GM23338 (cell line): ENCODE measurements around the gene S100A16.

Experiments
- CREB1 ChIP-seq: fragments of 250-450 bp; sonication (Bioruptor Pico); IDR thresholded peaks from 2 replicates; pipeline ENCODE4 v1.5.0; 2020; ENCODE audit warnings: low read depth, mild to moderate bottlenecking, moderate library complexity
- CTCF ChIP-seq, 2 experiments: fragments of 200-600 bp in 1 of 2; sonication (generic) in 1 of 2; conservative IDR thresholded peaks; 2 replicates each; pipeline versions ENCODE4 v1.5.1 to v1.6.1; 2016 to 2017; ENCODE audit warnings: antibody characterized with exemption in 2 of 2, low read depth in 2 of 2, mild to moderate bottlenecking in 2 of 2, moderate library complexity in 1 of 2
- ETS1 ChIP-seq: IDR thresholded peaks from 2 replicates; pipeline ENCODE4 v1.6.1; 2016; ENCODE audit warnings: antibody characterized with exemption
- EZH2 ChIP-seq: fragments of 200-600 bp; sonication (generic); IDR thresholded peaks from one replicate; pipeline ENCODE4 v1.8.0; 2017; ENCODE audit warnings: antibody characterized with exemption, mild to moderate bottlenecking, low read depth; ENCODE audit not compliant: unreplicated experiment
- EZH2phosphoT487 ChIP-seq: fragments of 200-600 bp; sonication (generic); IDR thresholded peaks from one replicate; pipeline ENCODE4 v1.8.1; 2018; ENCODE audit warnings: antibody characterized with exemption; ENCODE audit not compliant: unreplicated experiment
- JUNB ChIP-seq: IDR thresholded peaks from one replicate; pipeline ENCODE4 v1.6.1; 2016; ENCODE audit warnings: antibody characterized with exemption; ENCODE audit not compliant: unreplicated experiment
- NANOG ChIP-seq: IDR thresholded peaks from 2 replicates; pipeline ENCODE4 v1.6.1; 2016; ENCODE audit warnings: antibody characterized with exemption, borderline replicate concordance
- POLR2AphosphoS5 ChIP-seq: IDR thresholded peaks from 2 replicates; pipeline ENCODE4 v1.6.1; 2016; ENCODE audit warnings: antibody characterized with exemption, low read depth
- REST ChIP-seq: IDR thresholded peaks from one replicate; pipeline ENCODE4 v1.6.1; 2018; ENCODE audit warnings: antibody characterized with exemption; ENCODE audit not compliant: unreplicated experiment
- STAT1 ChIP-seq: IDR thresholded peaks from one replicate; pipeline ENCODE4 v1.6.1; 2016; ENCODE audit warnings: antibody characterized with exemption; ENCODE audit not compliant: unreplicated experiment
- ZNF114 ChIP-seq: fragments of 250-450 bp; sonication (Bioruptor Pico); IDR thresholded peaks from 2 replicates; pipeline ENCODE4 v1.5.0; 2020; ENCODE audit warnings: mild to moderate bottlenecking, moderate library complexity
- ZNF331 ChIP-seq: fragments of 250-450 bp; sonication (Bioruptor Pico); IDR thresholded peaks from 2 replicates; pipeline ENCODE4 v1.5.0; 2020; ENCODE audit warnings: low read depth, mild to moderate bottlenecking, moderate library complexity
- ZNF462 ChIP-seq: fragments of 250-450 bp; sonication (Bioruptor Pico); IDR thresholded peaks from 2 replicates; pipeline ENCODE4 v1.5.0; 2020; ENCODE audit warnings: mild to moderate bottlenecking, moderate library complexity

- TF ChIP-seq EZH2, result no peak
- peak; percentile 22; the same call in 1 of the 2 replicates for TF ChIP-seq POLR2AphosphoS5
- no peak for TF ChIP-seq JUNB
- no peak for TF ChIP-seq CTCF (conservative IDR thresholded peaks at IDR 0.05; ENCODE audit: low read depth in 2 of 2)
- no peak for TF ChIP-seq EZH2phosphoT487
- no peak for TF ChIP-seq STAT1
- no peak for TF ChIP-seq ETS1
- TF ChIP-seq CREB1, result no peak
- TF ChIP-seq REST, result no peak
- no peak for TF ChIP-seq ZNF331
- TF ChIP-seq NANOG, result no peak
- no peak for TF ChIP-seq ZNF462 (CRISPR knock-in tag)
- no peak for TF ChIP-seq ZNF114 (CRISPR knock-in tag)
Observed at GRCh38 chr1:153608742-153609584, 4.0 kb downstream of the S100A16 start.
